Fibroblast of skin of back (primary cell): Measurements from ENCODE around the gene EIF2D.
"Not testable (repeated sequence)": the region's sequence is repeated elsewhere in the genome, so short reads cannot be mapped to it uniquely, and the experiment has no call there.

Source experiments
- DNase-seq: peaks from one replicate; pipeline ENCODE4 v3.0.0-alpha.2; 2013

Gene EIF2D

DNA sequence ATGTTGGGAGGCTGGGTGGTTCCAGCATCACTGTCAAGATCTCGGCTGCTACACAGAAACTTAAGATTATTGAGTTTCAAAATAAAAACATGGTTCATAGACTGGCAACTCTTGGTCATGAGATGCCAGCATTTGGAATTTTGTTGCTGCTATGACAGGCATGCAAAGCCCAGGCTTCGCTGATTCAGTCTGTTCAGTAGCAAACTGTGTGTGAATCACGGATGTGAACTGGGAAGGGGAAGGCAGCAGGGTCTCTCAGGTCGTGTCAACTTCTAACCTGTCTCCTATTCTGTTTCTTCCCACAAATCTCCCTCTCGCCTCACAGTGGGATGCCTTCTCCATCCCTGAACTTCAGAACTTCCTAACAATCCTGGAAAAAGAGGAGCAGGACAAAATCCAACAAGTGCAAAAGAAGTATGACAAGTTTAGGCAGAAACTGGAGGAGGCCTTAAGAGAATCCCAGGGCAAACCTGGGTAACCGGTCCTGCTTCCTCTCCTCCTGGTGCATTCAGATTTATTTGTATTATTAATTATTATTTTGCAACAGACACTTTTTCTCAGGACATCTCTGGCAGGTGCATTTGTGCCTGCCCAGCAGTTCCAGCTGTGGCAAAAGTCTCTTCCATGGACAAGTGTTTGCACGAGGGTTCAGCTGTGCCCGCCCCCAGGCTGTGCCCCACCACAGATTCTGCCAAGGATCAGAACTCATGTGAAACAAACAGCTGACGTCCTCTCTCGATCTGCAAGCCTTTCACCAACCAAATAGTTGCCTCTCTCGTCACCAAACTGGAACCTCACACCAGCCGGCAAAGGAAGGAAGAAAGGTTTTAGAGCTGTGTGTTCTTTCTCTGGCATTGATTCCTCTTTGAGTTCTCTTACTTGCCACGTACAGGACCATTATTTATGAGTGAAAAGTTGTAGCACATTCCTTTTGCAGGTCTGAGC, 25.5 kb downstream of the EIF2D start:
- DNase-seq: no peak

DNA sequence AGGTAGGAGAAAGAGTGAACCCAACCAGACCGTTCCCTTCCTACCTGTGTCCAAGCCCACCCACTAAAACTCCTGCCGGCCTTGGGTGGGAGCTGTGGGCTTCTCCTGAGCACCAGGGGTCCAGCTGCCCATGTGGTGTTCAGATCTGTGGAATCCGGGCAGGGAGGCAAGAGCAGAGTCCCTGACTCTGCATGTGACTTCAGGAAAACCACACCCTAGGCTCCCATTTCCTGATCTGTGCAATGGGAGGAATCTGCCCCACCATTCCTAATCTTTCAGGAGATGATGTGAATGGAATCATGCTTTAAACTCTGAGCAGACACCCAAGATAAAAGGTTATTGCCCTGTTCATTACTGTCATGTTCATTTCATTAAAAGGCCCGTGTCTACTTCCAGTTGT, 27.6 kb downstream of the EIF2D start:
- DNase-seq: no peak

DNA sequence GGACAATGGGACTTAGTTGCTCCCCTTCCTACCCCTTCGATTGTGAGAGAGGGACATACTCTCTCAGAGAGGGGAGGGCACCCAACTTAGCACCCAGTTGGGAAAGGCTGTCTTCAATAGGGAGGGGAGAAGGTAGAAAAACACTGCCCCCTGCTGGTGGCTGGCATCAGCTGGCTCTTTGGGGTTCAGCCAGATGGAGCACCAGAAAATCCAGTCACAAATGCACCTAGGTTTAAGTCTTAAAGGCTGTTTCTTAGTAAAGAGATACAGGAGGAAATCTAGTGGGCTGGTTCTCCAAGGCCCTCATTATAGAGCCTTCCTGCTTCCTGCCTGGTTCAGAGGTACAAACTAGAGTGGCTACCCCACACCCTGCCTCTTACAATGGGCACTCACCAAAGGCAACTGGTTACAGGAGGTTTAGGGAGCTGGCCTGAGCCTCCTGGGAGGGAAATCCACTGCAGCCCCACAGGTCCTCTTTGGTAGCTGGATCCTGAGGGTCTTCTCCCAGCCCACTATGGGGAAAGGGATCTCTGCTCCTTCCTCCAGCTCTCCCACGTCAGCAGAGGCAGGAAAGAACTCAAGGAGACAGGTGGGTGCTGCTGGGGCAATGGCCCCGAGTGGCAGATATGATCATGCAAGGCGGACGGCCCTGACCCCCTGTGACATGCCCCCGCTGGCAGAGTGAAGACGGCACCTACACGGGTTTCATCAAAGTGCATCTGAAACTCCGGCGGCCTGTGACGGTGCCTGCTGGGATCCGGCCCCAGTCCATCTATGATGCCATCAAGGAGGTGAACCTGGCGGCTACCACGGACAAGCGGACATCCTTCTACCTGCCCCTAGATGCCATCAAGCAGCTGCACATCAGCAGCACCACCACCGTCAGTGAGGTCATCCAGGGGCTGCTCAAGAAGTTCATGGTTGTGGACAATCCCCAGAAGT, 28.3 kb downstream of the EIF2D start:
- DNase-seq: peak; percentile 58

DNA sequence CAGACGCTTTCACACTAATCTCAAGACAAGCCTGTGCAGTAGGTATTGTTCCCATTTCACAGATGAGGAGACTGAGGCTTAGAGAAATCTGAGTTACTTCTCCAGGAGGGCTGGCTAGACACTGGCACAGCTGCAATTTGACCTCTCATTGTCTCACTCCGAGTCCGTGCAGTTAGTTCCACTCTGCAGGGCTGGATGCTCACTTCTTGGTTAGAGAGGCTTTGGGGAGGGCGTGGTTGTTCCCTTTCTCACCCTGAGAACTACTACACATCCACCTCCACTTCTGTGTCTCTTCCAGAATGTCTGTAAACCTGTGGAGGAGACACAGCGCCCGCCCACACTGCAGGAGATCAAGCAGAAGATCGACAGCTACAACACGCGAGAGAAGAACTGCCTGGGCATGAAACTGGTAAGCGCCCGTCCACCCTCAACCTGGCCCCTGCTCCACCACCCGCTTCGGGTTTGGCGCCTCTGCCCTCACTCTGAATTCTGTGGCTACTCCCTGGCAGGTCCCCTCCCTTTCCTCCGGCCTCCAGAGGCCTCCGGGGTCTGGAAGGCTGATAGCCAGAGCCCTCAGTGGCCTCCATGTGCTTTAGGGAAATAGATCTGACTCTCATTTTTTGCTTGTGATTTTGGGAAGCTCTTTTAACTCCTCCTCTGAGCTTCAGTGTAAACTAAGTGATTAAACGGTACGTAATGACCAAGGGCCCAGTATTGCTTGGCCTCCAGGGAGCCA, 29.1 kb downstream of the EIF2D start:
- DNase-seq: no peak

DNA sequence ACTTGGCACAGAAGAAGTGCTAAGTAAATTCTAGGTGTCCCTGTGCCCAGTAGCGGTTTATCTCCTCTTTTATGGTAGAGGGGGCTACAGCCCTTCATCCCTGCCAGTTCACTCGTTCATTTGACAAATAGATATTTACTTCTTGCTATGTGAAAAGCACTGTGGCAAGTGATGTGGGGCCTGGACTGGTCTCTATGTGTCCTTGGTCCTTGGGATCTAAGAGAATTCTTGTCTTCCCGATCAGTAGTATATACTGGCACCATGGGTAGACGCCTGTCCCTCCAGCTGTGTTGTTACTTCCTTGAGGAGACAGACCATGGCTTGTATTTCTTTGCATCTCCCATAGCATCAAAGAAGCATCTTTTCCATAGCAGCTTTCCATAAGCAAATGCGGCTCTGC, 29.7 kb downstream of the EIF2D start:
- no peak for DNase-seq

DNA sequence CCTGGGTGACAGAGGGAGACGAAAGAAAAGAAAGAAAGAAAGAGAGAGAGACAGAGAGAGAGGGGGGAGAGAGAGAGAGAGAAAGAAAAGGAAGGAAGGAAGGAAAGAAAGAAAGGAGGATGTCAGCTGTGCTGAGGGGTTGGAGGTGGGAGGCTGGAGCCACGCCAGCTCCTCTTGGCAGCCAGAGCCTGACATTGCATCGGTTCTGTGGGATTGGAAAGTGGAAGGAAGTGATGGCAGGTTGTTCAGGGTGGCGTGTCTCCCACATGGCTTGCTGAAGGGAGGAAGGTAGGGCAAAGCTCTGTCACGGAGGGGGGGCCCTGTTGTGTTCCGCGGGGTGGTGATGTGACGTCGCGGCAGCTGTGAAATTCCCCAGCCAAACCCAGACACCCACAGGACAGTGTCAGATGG, 30.7 kb downstream of the EIF2D start:
- DNase-seq: no peak

DNA sequence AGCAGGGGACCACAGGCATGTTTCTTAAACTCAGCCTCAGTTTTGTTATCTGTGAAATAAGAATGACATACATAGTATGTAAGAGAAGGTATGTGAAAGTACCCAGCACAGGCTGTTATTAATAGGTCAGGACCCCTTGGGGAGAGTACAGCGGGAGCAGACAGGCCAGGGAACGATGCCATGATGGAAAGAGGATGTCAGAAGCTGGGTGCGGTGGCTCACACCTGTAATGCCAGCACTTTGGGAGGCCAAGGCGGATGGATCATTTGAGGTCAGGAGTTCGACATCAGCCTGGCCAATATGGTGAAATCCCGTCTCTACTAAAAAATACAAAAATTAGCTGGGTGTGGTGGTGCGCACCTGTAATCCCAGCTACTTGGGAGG, 31.2 kb downstream of the EIF2D start:
- not testable (repeated sequence) for DNase-seq

DNA sequence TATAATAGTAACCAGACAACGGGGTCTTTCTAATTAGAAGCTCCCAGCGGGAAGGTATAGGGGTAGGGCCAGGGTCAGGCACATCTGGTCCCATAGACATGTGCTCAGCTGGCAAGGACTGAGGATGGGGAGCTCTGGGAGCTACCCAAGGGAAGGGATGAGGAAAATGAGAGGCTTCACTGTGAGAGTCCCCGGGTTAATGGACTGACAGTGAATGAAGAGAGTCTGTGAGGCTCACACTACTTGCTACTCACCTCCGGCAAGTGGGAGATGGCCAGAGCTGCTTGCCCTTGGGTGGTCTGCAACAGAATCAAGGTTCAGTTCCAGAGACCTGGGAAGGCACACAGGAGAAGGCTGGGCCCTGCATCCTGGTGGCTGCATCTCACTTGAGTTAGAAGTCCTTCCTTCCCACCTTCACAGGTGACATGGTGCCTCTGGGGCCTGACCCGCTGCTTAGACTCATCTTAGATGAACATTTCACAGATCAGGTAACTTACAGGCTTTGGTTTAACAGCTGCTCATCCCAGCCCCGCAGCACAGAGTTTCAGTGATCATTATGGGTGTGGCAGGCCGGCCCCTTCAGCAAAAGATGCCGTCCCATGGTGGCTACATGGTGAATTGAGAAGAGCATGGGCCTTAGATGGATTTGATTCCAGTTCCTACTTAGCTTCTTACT, 31.7 kb downstream of the EIF2D start:
- DNase-seq: no peak

DNA sequence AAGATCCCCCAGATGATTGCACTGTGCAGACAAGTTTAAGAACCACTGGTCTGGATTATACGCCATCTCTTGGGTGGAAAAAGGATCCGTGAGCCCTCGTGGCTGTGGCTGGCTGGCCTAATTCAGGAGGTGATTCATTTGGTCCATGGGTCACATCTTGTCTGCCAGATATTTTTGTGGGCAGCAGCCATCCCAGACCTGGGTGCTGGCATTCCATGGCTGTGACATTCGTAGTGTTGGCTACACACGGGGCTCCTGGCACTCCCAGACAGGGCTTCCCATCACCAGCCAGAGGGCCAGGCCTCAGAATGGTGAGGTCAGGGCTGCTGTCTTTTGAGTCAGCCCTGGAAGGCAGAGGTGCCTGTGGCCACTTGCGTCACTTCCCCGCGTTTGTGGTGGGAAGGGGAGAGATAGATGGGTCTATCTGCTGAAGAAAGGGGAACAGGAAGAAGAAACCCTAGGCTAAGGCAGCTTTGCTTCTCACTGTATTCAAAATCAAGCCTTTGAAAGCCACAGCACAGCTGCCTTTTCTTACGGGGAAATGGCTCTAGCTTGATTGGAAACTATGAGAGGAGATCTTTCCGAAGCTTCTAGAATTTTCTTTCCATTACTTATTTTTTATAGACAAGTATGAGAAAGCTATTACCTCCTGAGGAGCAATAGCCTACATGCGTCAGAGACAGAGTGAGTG, 32.4 kb downstream of the EIF2D start:
- DNase-seq: peak; percentile 62

DNA sequence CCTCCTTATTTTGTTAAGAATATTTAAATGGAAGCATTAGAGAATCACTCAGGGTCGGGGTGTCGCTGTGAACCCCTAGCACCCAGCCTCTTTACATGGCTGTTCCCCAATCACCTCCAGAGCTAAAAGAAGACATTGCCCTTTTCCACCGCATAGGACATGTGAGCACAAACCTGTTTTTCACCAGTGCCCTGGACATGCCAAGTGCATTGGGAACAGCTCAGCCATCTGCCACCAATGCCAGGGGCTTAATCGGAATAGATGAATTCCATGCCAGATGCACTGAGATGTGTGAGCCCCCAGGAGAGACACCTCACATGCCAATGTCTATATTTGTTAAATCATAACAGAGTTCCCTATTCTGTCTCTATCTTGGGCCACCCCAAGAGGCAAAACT, 33.3 kb downstream of the EIF2D start:
- DNase-seq: no peak

DNA sequence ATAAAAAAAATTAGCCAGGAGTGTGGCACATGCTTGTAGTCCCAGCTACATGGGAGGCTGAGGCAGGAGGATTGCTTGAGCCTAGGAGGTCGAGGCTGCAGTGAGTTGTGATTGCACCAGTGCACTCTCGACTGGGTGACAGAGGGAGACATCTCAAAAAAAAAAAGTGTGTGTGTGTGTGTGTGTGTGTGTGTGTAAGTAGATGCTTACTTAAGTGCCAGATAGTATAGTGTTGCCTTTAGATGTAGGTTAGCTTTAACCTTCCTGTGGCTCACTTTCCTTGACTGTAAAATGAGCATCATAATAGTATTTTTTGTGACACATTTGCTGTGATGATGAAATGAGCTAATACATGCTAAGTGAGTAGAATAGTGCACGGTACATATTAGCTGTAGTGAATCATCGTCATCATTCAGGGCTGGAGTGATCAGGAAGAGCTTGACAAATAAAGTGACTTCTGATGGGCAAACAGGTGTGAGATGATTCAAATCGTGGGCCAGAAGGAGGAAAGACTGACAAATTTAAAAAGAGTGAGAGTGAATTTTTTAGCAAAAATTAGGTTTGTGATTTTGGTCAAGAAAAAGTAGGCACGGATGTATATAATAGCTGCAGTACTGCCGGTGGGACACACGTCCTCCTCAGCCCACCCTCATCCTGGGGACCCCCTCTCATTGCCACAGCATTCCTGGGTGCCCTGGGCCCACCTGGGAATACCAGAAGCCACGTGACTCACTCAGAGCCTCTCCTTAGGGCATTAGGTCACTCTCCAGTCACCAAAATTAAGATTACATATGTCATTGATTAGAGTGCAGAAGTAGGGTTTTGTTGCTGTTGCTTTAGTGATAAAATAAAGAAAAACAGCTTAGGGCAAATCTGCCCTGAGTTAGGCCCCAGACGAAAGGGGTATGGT, 33.9 kb downstream of the EIF2D start:
- no peak for DNase-seq

DNA sequence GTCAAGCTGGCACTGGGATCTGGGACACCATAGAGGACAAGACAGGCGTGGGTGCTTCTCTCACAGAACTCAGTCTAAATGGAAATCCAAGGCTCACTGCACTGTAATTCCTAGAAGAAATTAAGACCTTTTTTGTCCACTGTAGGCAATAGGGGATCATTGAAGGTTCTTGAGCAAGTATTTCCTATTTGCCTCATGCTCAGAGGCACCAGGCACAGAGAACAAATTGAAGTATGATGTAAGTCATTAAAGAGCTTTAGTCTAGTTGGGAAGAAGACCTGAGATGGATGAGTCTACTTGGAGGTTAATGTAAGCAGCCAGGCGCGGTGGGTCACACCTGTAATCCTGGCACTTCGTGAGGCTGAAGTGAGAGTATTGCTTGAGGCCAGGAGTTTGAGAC, 34.6 kb downstream of the EIF2D start:
- no peak for DNase-seq

DNA sequence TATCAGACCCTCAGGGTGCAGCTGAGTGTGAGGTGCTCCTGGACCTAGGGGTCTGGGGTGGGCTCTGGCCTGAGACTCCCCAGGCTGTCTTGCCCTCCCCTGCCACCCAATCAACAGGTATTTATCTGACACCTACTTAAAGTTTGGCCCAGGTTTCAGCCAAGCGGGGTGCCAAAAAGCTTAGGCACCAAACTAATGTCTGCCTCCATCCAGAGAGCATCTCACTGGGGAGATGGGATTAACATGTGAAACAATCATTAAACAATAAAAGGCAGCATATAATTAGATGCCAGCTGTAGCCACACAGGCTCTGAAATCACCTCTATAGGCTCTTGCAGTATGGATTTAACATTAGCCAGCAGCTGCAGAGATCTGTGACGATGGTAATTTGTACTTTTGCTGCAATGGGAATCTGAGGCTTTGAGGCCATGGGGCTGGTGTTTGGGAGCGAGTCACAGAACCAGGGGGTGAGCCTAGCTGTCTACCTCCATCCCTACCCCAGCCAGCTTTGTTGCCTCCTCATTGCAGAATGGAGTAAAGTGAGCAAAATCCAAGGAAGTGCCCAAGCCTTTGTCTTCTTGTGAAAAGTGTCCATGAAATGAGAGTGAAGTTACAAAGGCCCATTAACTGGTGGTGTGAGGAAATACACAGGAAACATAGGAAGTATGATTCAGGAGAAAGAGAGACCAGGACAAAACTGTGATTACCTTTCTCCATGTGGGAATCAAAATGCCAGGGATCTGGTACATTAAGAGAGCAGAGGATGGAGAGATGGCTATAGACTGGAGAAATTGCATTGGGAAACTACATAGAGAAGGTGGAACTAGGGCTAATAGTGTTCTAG, 36.1 kb downstream of the EIF2D start:
- DNase-seq: no peak

DNA sequence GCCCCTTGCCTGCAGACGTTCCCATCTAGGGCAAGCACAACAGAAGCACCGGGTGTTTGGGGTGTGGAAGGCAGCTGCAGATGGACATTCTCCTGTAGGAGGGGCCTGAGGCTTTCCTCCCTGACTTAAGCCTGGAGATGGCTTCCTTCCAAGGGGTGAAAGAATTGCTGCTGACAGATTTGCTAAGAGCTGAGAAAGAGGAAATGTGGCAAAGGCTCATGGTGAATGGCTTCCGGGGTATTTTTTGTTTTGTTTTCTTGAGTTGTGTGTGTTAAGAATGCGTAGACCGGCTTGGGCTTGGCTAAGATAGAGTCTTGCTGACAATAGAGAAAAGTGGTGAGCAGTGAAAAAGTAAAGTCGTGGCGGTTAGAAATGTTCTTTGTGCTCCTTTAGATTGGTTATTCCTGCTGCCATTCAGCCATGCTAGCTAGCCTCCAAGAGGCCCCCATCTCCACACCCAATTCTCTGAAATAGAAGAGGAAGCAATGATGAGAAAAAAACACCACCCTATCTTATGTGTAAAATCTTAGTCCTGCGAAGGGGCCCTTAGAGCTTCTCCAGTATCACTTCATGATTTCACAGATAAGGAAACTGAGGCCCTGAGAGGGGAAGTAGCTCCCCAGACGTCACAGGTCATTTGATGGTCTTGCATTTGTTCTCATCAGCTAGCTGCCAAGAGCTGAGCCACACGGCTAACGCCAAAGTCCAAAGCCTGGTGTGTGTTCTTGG, 36.9 kb downstream of the EIF2D start:
- DNase-seq: peak; percentile 65

DNA sequence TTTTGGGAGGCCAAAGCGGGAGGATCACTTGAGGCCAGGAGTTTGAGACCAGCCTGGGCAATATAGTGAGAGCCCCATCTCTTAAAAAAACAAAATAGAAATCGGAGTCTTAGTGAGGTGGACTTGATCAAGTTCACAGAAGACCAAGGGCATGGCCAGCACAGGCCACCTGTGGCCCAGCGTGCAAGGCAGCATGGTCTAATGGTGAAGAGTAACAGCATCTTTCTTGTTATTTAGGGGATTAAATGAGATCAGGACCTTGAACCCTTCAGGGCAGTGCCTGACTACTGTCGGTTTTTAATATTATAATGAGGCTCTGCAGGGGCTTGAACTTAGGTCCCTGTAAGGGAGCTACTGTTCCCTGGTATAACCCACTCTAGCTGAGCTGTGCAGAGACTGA, 38.5 kb downstream of the EIF2D start:
- no peak for DNase-seq

DNA sequence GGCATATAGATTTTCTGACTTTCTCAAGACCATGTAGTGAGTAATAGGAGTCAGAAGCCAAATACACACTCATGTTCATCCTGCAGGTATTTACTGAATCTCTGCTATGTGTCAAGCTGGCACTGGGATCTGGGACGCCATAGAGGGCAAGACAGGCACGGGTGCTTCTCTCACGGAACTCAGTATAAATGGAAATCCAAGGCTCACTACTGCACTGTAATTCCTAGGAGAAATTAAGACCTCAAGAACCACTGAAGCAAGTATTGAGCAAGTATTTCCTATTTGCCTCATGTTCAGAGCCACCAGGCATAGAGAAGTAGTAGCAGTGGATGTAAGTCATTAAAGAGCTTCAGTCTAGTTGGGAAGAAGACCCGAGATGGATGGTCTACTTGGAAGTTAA, 38.9 kb downstream of the EIF2D start:
- DNase-seq: no peak

DNA sequence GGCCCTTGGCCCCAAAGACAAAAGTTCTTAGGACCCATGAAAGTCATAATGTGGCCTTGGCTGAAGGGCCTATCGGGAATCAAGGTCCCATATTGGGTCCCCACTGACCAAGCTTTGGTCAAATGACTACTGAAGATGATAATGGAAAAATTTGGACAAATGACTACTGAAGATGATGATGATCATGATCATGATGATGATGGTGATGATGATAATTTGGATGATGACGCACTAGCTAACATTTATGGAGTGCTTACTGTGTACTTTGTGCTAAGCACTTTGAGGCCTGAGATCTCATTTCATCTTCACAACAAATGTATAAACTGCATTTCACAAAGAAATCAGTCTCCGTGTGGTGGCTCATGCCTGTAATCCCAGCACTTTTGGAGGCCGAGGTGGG, 39.4 kb downstream of the EIF2D start:
- DNase-seq: no peak

DNA sequence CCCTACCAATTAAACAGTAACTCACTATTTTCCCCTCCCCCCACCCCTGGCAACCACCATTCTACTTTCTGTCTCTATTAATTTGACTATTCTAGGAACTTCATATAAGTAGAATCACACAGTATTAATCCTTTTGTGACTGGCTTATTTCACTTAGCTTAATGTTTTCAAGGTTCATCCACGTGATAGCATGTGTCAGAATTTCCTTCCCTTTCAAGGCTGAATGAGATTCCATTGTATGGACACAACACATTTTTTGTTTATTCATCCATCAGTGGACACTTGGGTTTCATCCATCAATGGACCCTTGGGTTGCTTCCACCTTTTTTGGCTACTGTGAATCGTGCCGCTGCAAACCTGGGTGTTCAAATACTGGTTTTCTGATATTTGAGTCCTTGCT, 41.7 kb downstream of the EIF2D start:
- DNase-seq: no peak

DNA sequence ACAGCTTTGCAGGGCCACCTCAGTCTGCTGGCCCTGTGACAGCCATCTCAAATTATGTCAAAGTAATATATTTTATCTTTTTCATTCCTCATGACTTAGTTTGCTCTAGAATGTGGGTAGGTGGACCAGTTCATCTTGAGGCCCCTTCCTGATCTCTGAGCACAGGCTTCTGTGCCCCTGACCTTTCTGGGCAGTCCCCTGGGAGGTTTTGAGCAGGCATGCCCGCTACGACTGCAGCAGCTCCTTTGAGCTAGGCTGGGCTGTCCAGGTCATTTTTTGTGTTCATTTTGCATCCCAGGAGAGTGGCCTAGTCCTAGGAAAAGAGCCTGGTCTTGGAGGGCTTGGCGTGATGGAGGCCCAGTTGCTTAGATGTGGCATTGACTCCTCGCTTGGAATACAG, 42.7 kb downstream of the EIF2D start:
- no peak for DNase-seq
